A673 (cell line): ENCODE results near the gene ABCC5.

ENCODE experiments used
- EZH2 ChIP-seq: fragments of 200-600 bp; sonication (generic); IDR thresholded peaks from 2 replicates; pipeline ENCODE4 v1.6.1; 2017; ENCODE audit warnings: borderline replicate concordance, low read depth, mild to moderate bottlenecking, mixed read lengths, antibody characterized with exemption, low read length; ENCODE audit not compliant: poor library complexity, severe bottlenecking
- TF ChIP-seq, protein P1 (sequence below): fragments of 300-800, 200-600 bp; sonication (generic); conservative IDR thresholded peaks from 2 replicates; pipeline ENCODE4 v1.5.1; 2017; ENCODE audit warnings: low read depth, mild to moderate bottlenecking, antibody characterized with exemption, low read length, moderate library complexity, mixed read lengths

DNA sequence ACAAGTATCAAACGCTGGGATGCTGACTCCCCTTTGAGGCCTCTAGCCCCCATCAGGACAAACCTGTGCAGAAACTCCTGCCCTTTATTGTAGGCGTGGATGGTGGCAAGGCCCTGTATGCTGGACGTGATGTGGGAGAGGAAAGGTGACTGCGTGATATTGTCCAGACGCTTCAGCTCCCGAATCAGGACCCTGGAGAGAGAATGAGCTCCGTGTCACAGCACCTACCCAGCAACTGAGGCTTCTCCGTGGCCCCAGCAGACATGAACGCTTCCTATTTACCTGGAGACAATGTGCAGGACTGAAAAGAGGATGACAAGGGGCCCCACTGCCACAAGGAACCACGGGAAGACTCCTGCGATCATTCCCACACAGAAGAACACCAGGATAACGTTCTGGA is 68.0 kb downstream of the ABCC5 start:
- no peak for TF ChIP-seq EZH2
- TF ChIP-seq, protein P1, sequence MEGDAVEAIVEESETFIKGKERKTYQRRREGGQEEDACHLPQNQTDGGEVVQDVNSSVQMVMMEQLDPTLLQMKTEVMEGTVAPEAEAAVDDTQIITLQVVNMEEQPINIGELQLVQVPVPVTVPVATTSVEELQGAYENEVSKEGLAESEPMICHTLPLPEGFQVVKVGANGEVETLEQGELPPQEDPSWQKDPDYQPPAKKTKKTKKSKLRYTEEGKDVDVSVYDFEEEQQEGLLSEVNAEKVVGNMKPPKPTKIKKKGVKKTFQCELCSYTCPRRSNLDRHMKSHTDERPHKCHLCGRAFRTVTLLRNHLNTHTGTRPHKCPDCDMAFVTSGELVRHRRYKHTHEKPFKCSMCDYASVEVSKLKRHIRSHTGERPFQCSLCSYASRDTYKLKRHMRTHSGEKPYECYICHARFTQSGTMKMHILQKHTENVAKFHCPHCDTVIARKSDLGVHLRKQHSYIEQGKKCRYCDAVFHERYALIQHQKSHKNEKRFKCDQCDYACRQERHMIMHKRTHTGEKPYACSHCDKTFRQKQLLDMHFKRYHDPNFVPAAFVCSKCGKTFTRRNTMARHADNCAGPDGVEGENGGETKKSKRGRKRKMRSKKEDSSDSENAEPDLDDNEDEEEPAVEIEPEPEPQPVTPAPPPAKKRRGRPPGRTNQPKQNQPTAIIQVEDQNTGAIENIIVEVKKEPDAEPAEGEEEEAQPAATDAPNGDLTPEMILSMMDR = no peak
